CD4-positive, alpha-beta T cell treated with Interleukin-17A for 4 hours (primary cell): ENCODE measurements around the gene PCDHB7.
"Not testable (repeated sequence)": the region's sequence is repeated elsewhere in the genome, so short reads cannot be mapped to it uniquely, and the experiment has no call there.

Experiments
- DNase-seq: peaks from one replicate; pipeline ENCODE4 v3.0.0-alpha.2; 2020; ENCODE audit warnings: mixed read lengths

Gene PCDHB7

DNA sequence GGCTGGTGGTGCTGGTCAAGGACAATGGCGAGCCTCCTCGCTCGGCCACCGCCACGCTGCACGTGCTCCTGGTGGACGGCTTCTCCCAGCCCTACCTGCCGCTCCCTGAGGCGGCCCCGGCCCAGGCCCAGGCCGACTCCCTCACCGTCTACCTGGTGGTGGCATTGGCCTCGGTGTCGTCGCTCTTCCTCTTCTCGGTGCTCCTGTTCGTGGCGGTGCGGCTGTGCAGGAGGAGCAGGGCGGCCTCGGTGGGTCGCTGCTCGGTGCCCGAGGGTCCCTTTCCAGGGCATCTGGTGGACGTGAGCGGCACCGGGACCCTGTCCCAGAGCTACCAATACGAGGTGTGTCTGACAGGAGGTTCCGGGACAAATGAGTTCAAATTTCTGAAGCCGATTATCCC is 53.0 kb downstream of the PCDHB7 start:
- DNase-seq, result not testable (repeated sequence)
